Measurements from ENCODE around the gene NMT1.

Gene NMT1

DNA sequence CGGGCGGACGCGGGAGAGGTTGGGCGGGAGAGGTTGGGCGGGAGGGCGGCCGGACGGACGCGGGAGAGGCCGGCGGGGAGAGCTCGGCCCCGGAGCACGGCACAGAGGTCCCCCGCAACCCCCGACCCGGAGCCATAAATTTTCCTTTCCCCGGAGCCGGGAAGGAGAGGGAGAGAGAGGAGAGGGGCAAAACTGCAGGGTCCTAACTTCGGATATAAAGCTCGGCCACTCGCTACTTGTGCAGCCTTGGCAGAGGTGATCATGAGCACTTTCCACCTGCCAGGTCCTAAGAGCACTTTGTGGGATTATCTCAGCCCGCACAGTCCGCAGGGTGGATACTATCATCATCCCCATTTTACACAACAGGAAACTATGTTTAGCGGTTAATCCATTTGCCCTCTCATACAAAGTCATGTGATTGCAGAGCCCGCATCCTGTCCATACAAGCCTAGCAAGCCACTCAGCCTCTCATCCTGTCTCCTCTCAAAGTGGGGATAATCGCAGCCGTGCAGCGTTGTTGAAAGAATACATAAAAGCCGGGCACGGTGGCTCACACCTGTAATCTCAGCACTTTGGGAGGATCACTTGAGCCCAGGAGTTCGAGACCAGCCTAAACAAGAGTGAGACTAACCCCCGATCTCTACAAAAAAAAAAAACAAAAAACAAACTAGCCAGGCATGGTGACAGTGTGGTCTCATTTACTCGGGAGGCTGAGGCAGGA is 8.9 kb upstream of the NMT1 start:
- H3K36me3 ChIP-seq (ENCODE audit: control insufficient read depth, insufficient read depth, low read length): no peaks in the 10 kb centered on the region
- H3K9me3 ChIP-seq (ENCODE audit: control insufficient read depth, insufficient read depth, low read length): no peaks in the 10 kb centered on the region
- no peaks in the 10 kb centered on the region for H3K4me1 ChIP-seq (ENCODE audit: control insufficient read depth, insufficient read depth, low read length)
- WGBS (ENCODE audit: insufficient coverage, insufficient read length): no CpG with 5 or more reads among the region's 36 CpGs
- H3K4me3 ChIP-seq (ENCODE audit: low read length): peak overlapping the region; percentile 34; the same call in 1 of the 2 replicates
- H3K27ac ChIP-seq (ENCODE audit: low read length): no peak overlapping the region
- H3K27me3 ChIP-seq (ENCODE audit: control insufficient read depth, insufficient read depth, low read length): no peaks in the 10 kb centered on the region
- no peak for DNase-seq (ENCODE audit: low read depth, low spot score)

DNA sequence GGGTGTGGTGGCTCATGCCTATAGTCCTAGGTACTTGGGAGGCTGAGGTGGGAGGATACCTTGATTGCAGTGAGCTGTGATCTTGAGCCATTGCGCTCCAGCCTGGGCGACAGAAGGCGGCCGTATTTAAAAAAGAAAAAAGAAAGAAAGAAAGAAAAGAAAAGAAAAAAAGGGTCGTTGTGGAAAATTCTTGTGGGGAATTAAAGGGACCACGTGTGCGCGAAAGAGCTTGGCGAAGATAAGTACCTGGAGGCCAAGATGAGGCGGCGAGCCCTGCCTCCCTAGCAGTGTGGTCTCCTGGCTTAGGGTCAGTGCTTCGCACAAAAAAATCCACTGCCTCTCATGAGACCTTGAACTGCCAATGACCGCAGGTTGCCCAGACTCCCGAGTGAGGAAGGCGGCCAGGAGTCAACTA is 728 bp upstream of the NMT1 start:
- Histone ChIP-seq H3K36me3 (ENCODE audit: control insufficient read depth, insufficient read depth, low read length) (no peaks in the 10 kb centered on the region), H3K27me3 (ENCODE audit: control insufficient read depth, insufficient read depth, low read length) (no peaks in the 10 kb centered on the region), H3K27ac (ENCODE audit: low read length) (no peak overlapping the region), H3K4me3 (ENCODE audit: low read length) (peak overlapping the region; percentile 58; the same call in 1 of the 2 replicates), H3K4me1 (ENCODE audit: control insufficient read depth, insufficient read depth, low read length) (no peaks in the 10 kb centered on the region), H3K9me3 (ENCODE audit: control insufficient read depth, insufficient read depth, low read length) (no peaks in the 10 kb centered on the region)
- no peak for DNase-seq (ENCODE audit: low read depth, low spot score)
- no CpG with 5 or more reads among the region's 15 CpGs for WGBS (ENCODE audit: insufficient coverage, insufficient read length)

DNA sequence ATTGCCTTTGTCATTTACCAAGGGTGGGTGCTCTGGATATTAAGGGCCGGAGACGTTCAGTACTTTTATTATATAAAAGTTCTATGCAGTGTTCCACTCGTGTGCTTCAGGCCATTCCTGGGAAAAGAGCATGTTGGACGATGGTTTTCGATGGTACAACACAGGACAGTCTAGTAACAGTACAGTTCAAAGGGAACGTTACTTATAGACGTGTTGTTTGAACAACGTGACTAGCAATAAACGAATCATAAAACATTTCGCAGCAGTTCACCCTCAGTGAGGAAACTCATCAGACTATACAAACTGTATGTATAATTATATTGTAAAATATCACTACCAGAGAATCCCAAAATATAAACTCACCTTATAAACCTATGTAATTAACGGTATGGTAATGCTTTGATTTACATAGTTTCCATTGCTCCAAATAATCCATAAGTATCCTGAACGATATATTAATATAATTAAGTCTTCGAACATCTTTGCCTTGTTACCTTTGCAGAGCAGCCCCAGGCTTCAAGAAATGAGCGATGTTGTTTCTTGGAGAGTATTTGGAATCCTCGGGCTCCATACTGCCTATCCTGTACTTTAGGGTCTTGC is 589 bp downstream of the NMT1 start:
- no peak overlapping the region for H3K27ac ChIP-seq (ENCODE audit: low read length)
- no CpG with 5 or more reads among the region's 15 CpGs for WGBS (ENCODE audit: insufficient coverage, insufficient read length)
- DNase-seq (ENCODE audit: low read depth, low spot score): no peak

DNA sequence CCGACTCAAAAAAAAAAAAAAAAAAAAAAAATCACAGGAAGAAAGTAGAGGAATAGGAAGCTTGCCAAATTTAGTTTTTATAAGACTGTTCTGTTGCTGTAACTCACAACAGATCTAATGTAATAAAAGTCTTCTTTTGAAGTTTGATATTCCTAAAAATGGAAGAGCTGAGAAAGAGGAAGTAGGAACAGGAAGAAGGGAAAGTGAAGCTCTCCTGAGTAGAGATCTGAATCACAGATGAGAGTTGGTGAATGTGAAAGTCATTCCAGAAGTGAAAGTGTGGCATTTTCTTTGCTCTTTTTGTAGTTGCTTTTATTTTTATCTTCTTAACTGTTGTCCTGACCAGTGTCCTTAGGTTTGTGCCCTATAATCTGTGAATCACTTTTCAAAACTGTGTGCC is 2.1 kb downstream of the NMT1 start:
- DNase-seq (ENCODE audit: low read depth, low spot score): no peak
- no peak overlapping the region for H3K4me3 ChIP-seq (ENCODE audit: low read length)
- no peaks in the 10 kb centered on the region for H3K36me3 ChIP-seq (ENCODE audit: control insufficient read depth, insufficient read depth, low read length)
- no peaks in the 10 kb centered on the region for H3K4me1 ChIP-seq (ENCODE audit: control insufficient read depth, insufficient read depth, low read length)
- H3K27ac ChIP-seq (ENCODE audit: low read length): no peak overlapping the region
- H3K9me3 ChIP-seq (ENCODE audit: control insufficient read depth, insufficient read depth, low read length): no peaks in the 10 kb centered on the region
- no CpG with 5 or more reads among the region's 1 CpG for WGBS (ENCODE audit: insufficient coverage, insufficient read length)
- no peaks in the 10 kb centered on the region for H3K27me3 ChIP-seq (ENCODE audit: control insufficient read depth, insufficient read depth, low read length)

More for the DNA sequence above, 589 bp downstream of the NMT1 start:
- Histone ChIP-seq H3K4me1 (ENCODE audit: control insufficient read depth, insufficient read depth, low read length) (no peaks in the 10 kb centered on the region), H3K4me3 (ENCODE audit: low read length) (peak overlapping the region; percentile 70; the same call in 1 of the 2 replicates), H3K36me3 (ENCODE audit: control insufficient read depth, insufficient read depth, low read length) (no peaks in the 10 kb centered on the region), H3K9me3 (ENCODE audit: control insufficient read depth, insufficient read depth, low read length) (no peaks in the 10 kb centered on the region), H3K27me3 (ENCODE audit: control insufficient read depth, insufficient read depth, low read length) (no peaks in the 10 kb centered on the region)

DNA sequence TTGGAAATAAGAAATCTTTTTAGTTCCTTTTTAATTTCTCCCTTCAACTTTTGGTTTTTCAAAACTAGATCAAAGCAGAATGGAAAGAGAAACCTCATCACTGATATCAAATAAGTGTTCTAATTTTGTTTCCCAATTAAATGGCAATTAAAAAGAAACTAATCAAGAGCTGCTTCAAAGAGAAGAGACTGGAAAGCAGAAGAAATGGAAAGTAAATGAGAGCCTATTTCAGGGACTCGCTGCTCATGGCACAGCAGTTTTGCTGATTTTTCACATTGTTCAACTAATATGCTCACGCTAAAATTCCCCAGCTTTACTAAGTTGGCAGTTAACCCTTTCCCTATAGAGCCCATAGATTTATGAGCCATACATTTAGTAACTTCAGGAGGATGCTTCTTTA is 6.5 kb downstream of the NMT1 start:
- Histone ChIP-seq H3K9me3 (ENCODE audit: control insufficient read depth, insufficient read depth, low read length) (no peaks in the 10 kb centered on the region), H3K27ac (ENCODE audit: low read length) (no peak overlapping the region), H3K27me3 (ENCODE audit: control insufficient read depth, insufficient read depth, low read length) (no peaks in the 10 kb centered on the region), H3K4me3 (ENCODE audit: low read length) (no peak overlapping the region), H3K4me1 (ENCODE audit: control insufficient read depth, insufficient read depth, low read length) (no peaks in the 10 kb centered on the region), H3K36me3 (ENCODE audit: control insufficient read depth, insufficient read depth, low read length) (no peaks in the 10 kb centered on the region)
- no CpG with 5 or more reads among the region's 2 CpGs for WGBS (ENCODE audit: insufficient coverage, insufficient read length)
- no peak for DNase-seq (ENCODE audit: low read depth, low spot score)

DNA sequence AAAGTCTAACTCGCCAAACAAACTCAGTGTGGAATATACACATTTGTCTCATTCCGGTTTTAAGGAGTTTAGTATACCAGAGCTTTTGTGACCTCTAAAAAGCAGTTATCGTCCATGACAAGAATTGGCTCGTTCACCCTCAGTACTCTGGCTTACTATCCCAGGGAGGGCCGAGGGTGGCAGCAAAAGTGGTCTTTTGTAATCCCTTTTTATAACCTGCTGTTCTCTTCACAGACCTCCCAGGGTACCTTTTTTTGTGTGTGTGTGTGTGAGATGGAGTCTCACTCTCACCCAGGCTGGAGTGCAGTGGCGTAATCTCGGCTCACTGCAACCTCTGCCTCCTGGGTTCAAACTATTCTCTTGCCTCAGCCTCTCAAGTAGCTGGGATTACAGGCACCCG is 8.9 kb downstream of the NMT1 start:
- no peaks in the 10 kb centered on the region for H3K27me3 ChIP-seq (ENCODE audit: control insufficient read depth, insufficient read depth, low read length)
- no CpG with 5 or more reads among the region's 8 CpGs for WGBS (ENCODE audit: insufficient coverage, insufficient read length)
- H3K27ac ChIP-seq (ENCODE audit: low read length): no peak overlapping the region
- H3K9me3 ChIP-seq (ENCODE audit: control insufficient read depth, insufficient read depth, low read length): no peaks in the 10 kb centered on the region
- no peak for DNase-seq (ENCODE audit: low read depth, low spot score)
- H3K4me3 ChIP-seq (ENCODE audit: low read length): no peak overlapping the region
- no peaks in the 10 kb centered on the region for H3K36me3 ChIP-seq (ENCODE audit: control insufficient read depth, insufficient read depth, low read length)
- no peaks in the 10 kb centered on the region for H3K4me1 ChIP-seq (ENCODE audit: control insufficient read depth, insufficient read depth, low read length)

GRCh38 chr17:45070809-45071208 is 9.7 kb downstream of the NMT1 start:
- no peak overlapping the region for H3K4me3 ChIP-seq (ENCODE audit: low read length)
- no CpG with 5 or more reads among the region's 2 CpGs for WGBS (ENCODE audit: insufficient coverage, insufficient read length)
- H3K36me3 ChIP-seq (ENCODE audit: control insufficient read depth, insufficient read depth, low read length): no peaks in the 10 kb centered on the region
- no peak overlapping the region for H3K27ac ChIP-seq (ENCODE audit: low read length)
- no peaks in the 10 kb centered on the region for H3K9me3 ChIP-seq (ENCODE audit: control insufficient read depth, insufficient read depth, low read length)
- no peaks in the 10 kb centered on the region for H3K4me1 ChIP-seq (ENCODE audit: control insufficient read depth, insufficient read depth, low read length)
- DNase-seq (ENCODE audit: low read depth, low spot score): no peak
- no peaks in the 10 kb centered on the region for H3K27me3 ChIP-seq (ENCODE audit: control insufficient read depth, insufficient read depth, low read length)

- no peaks in the 10 kb centered on the region for H3K27me3 ChIP-seq (ENCODE audit: control insufficient read depth, insufficient read depth, low read length)
- H3K4me1 ChIP-seq (ENCODE audit: control insufficient read depth, insufficient read depth, low read length): no peaks in the 10 kb centered on the region
- H3K36me3 ChIP-seq (ENCODE audit: control insufficient read depth, insufficient read depth, low read length): no peaks in the 10 kb centered on the region
- WGBS (ENCODE audit: insufficient coverage, insufficient read length): no CpG with 5 or more reads among the region's 5 CpGs
- DNase-seq (ENCODE audit: low read depth, low spot score): no peak
- H3K9me3 ChIP-seq (ENCODE audit: control insufficient read depth, insufficient read depth, low read length): no peaks in the 10 kb centered on the region
- H3K27ac ChIP-seq (ENCODE audit: low read length): no peak overlapping the region
- H3K4me3 ChIP-seq (ENCODE audit: low read length): no peak overlapping the region
Measured at GRCh38 chr17:45073414-45074070, 12.4 kb downstream of the NMT1 start.

- Histone ChIP-seq H3K9me3 (ENCODE audit: control insufficient read depth, insufficient read depth, low read length) (no peaks in the 10 kb centered on the region), H3K27ac (ENCODE audit: low read length) (no peak overlapping the region), H3K27me3 (ENCODE audit: control insufficient read depth, insufficient read depth, low read length) (no peaks in the 10 kb centered on the region), H3K4me1 (ENCODE audit: control insufficient read depth, insufficient read depth, low read length) (no peaks in the 10 kb centered on the region), H3K4me3 (ENCODE audit: low read length) (no peak overlapping the region), H3K36me3 (ENCODE audit: control insufficient read depth, insufficient read depth, low read length) (peaks cover 8% of the 10 kb centered on the region)
- DNase-seq (ENCODE audit: low read depth, low spot score): no peak
- no CpG with 5 or more reads among the region's 3 CpGs for WGBS (ENCODE audit: insufficient coverage, insufficient read length)
Measured at GRCh38 chr17:45077643-45078042, 16.5 kb downstream of the NMT1 start.

DNA sequence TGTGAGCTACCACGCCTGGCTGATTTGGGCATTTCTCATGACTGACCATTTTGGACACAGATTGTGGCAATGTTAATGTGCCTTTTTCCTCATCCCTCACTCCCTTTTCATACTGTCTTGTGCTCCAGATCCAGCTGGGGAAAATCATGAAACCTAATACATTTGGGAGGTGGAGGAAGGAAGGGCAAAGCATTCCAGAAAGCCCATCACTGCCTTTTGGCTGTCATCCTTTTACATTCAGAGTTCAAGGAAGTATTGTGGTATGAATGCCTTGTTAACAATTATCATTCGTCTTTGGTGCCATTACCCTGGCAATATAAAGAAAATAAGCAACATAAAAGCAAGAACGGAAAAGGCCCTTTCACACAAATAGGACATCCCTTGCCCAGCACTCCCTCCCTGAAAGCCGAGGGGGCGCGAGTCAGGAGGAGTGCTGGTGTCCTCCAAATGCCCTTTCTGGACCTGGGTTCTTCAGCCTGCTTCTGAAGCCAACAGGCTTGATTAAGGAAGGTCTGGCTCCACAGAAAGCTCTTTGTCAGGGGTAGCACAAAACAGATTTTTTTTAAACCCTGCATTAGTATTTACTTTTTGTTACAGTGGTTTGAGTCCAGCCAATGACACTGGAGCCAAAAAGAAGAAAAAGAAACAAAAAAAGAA is 20.1 kb downstream of the NMT1 start:
- H3K4me1 ChIP-seq (ENCODE audit: control insufficient read depth, insufficient read depth, low read length): no peaks in the 10 kb centered on the region
- peaks cover 11% of the 10 kb centered on the region for H3K36me3 ChIP-seq (ENCODE audit: control insufficient read depth, insufficient read depth, low read length)
- H3K27me3 ChIP-seq (ENCODE audit: control insufficient read depth, insufficient read depth, low read length): no peaks in the 10 kb centered on the region
- H3K27ac ChIP-seq (ENCODE audit: low read length): no peak overlapping the region
- H3K4me3 ChIP-seq (ENCODE audit: low read length): no peak overlapping the region
- WGBS (ENCODE audit: insufficient coverage, insufficient read length): no CpG with 5 or more reads among the region's 6 CpGs
- H3K9me3 ChIP-seq (ENCODE audit: control insufficient read depth, insufficient read depth, low read length): no peaks in the 10 kb centered on the region
- DNase-seq (ENCODE audit: low read depth, low spot score): no peak
